ENCODE results near the gene M6PR.

DNA sequence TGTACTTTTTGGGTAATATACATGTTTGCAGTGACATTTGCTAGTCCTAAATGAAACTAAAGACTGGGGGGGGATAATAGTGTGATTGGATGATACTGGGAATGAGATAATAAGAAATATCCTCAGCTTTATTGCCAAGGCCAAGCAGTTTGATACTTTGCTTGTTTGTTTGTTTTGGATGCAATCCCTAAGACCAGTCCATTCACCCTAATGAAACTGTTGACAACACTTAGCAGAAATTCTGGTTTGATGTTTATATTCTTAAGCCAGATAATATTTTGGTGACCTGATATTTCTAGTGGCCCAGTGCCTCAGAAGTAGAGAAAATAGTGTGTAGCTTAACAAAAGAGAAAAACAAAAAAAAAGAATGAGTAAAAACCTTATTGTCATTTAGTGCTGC lies 33.3 kb downstream of the M6PR start:
- TF ChIP-seq ZNF274 (IDR thresholded peaks at IDR 0.05; ENCODE audit: low read depth, low read length) (no peak), YY1 (IDR thresholded peaks at IDR 0.05; ENCODE audit: insufficient read depth, insufficient read length) (no peak)

Data from NT2/D1 (cell line).